HUES64 (cell line): ENCODE data around the gene HACD2.

Experiments used
- H3K27ac ChIP-seq: 2 replicates; pipeline ENCODE4 v1.7.0; 2013; ENCODE audit warnings: low read depth, low read length, inconsistent platforms
- H3K27me3 ChIP-seq: 2 replicates; pipeline ENCODE4 v1.6.1; 2013; ENCODE audit warnings: mild to moderate bottlenecking, low read length; ENCODE audit not compliant: insufficient read depth
- H3K36me3 ChIP-seq: 2 replicates; pipeline ENCODE4 v1.6.1; 2013; ENCODE audit warnings: mild to moderate bottlenecking, low read length; ENCODE audit not compliant: insufficient read depth
- H3K4me1 ChIP-seq: 2 replicates; pipeline ENCODE4 v1.6.1; 2013; ENCODE audit warnings: mild to moderate bottlenecking, low read length, moderate library complexity; ENCODE audit not compliant: insufficient read depth
- H3K4me3 ChIP-seq: 2 replicates; pipeline ENCODE4 v1.5.1; 2013; ENCODE audit warnings: mild to moderate bottlenecking, low read length, moderate library complexity
- H3K9ac ChIP-seq: 2 replicates; pipeline ENCODE4 v1.6.1; 2013; ENCODE audit warnings: mild to moderate bottlenecking, low read depth, low read length
- H3K9me3 ChIP-seq: 2 replicates; pipeline ENCODE4 v1.6.1; 2013; ENCODE audit warnings: low read depth, low read length; ENCODE audit not compliant: insufficient read depth
- WGBS: fragments of 150-250, 120-280 bp; methylation state at CpG from one replicate; pipeline ENCODE4 v1.1.7; 2013; ENCODE audit warnings: missing lambda C conversion rate; 5-methylcytosine and 5-hydroxymethylcytosine counted together

The HACD2 gene

GRCh38 chr3:123590685-123591450 lies 6.0 kb upstream of the HACD2 start:
- H3K27me3 ChIP-seq: no peaks in the 10 kb centered on the region
- WGBS: 80% methylated on average over 3 of the region's 3 CpGs
- H3K4me3 ChIP-seq: no peak overlapping the region
- no peak overlapping the region for H3K9ac ChIP-seq
- peaks cover 18% of the 10 kb centered on the region for H3K9me3 ChIP-seq
- peaks cover 10% of the 10 kb centered on the region; the same call in 1 of the 2 replicates for H3K36me3 ChIP-seq
- H3K4me1 ChIP-seq: peaks cover 9% of the 10 kb centered on the region; the same call in 1 of the 2 replicates
- no peak overlapping the region for H3K27ac ChIP-seq

- Histone ChIP-seq H3K4me1 (peaks cover 17% of the 10 kb centered on the region), H3K36me3 (peaks cover 10% of the 10 kb centered on the region; the same call in 1 of the 2 replicates), H3K9ac (no peak overlapping the region), H3K27me3 (no peaks in the 10 kb centered on the region), H3K9me3 (peaks cover 18% of the 10 kb centered on the region), H3K4me3 (0 out of 2 replicates have a peak overlapping the region, but pooled peaks have one; percentile 88), H3K27ac (no peak overlapping the region)
- WGBS: 93% methylated on average over 2 of the region's 2 CpGs
Measured at GRCh38 chr3:123587401-123587800, 2.5 kb upstream of the HACD2 start.

GRCh38 chr3:123586968-123587367 lies 2.1 kb upstream of the HACD2 start:
- peaks cover 10% of the 10 kb centered on the region; the same call in 1 of the 2 replicates for H3K36me3 ChIP-seq

GRCh38 chr3:123586131-123586530 lies 1.3 kb upstream of the HACD2 start:
- Histone ChIP-seq H3K9me3 (peaks cover 16% of the 10 kb centered on the region), H3K4me1 (peaks cover 17% of the 10 kb centered on the region), H3K27me3 (no peaks in the 10 kb centered on the region), H3K27ac (peak overlapping the region; percentile 95), H3K9ac (peak overlapping the region; percentile 98), H3K36me3 (peaks cover 19% of the 10 kb centered on the region), H3K4me3 (peak overlapping the region; percentile 88)
- 3% methylated on average over 9 of the region's 10 CpGs for WGBS

More at GRCh38 chr3:123586968-123587367, 2.1 kb upstream of the HACD2 start:
- Histone ChIP-seq H3K27ac (no peak overlapping the region; the same call in 1 of the 2 replicates), H3K27me3 (no peaks in the 10 kb centered on the region), H3K4me1 (peaks cover 17% of the 10 kb centered on the region), H3K9ac (no peak overlapping the region), H3K4me3 (peak overlapping the region; percentile 88), H3K9me3 (peaks cover 18% of the 10 kb centered on the region)
- WGBS: no CpG with 5 or more reads among the region's 2 CpGs

GRCh38 chr3:123584284-123584987 lies 417 bp downstream of the HACD2 start:
- Histone ChIP-seq H3K9me3 (no peaks in the 10 kb centered on the region), H3K27me3 (no peaks in the 10 kb centered on the region), H3K36me3 (peaks cover 25% of the 10 kb centered on the region), H3K4me3 (peak overlapping the region; percentile 88), H3K9ac (peak overlapping the region; percentile 79), H3K27ac (peak overlapping the region; percentile 80), H3K4me1 (peaks cover 17% of the 10 kb centered on the region)
- under 1% methylated on average over 65 of the region's 65 CpGs for WGBS

- H3K9ac ChIP-seq: no peak overlapping the region; the same call in 1 of the 2 replicates
- peaks cover 32% of the 10 kb centered on the region for H3K36me3 ChIP-seq
- 100% methylated on average over 2 of the region's 3 CpGs for WGBS
- no peaks in the 10 kb centered on the region for H3K9me3 ChIP-seq
- H3K4me1 ChIP-seq: peaks cover 17% of the 10 kb centered on the region
- H3K4me3 ChIP-seq: peak overlapping the region; percentile 88
- H3K27me3 ChIP-seq: no peaks in the 10 kb centered on the region
- H3K27ac ChIP-seq: no peak overlapping the region
Measured at GRCh38 chr3:123583561-123583960, 1.3 kb downstream of the HACD2 start.

GRCh38 chr3:123582315-123582714 lies 2.5 kb downstream of the HACD2 start:
- H3K36me3 ChIP-seq: peaks cover 39% of the 10 kb centered on the region
- no peaks in the 10 kb centered on the region for H3K27me3 ChIP-seq
- no peak overlapping the region for H3K4me3 ChIP-seq
- peaks cover 17% of the 10 kb centered on the region for H3K4me1 ChIP-seq
- no peak overlapping the region for H3K27ac ChIP-seq
- H3K9me3 ChIP-seq: no peaks in the 10 kb centered on the region
- 94% methylated on average over 3 of the region's 3 CpGs for WGBS
- no peak overlapping the region for H3K9ac ChIP-seq

GRCh38 chr3:123576122-123576521 lies 8.7 kb downstream of the HACD2 start:
- H3K9me3 ChIP-seq: no peaks in the 10 kb centered on the region
- H3K4me3 ChIP-seq: no peak overlapping the region
- no peak overlapping the region for H3K27ac ChIP-seq
- 96% methylated on average over 3 of the region's 3 CpGs for WGBS
- H3K27me3 ChIP-seq: no peaks in the 10 kb centered on the region
- H3K9ac ChIP-seq: no peak overlapping the region
- peaks cover 47% of the 10 kb centered on the region for H3K36me3 ChIP-seq
- peaks cover 8% of the 10 kb centered on the region for H3K4me1 ChIP-seq

- H3K4me3 ChIP-seq: no peak overlapping the region
Measured at GRCh38 chr3:123571973-123572365, 12.9 kb downstream of the HACD2 start.

GRCh38 chr3:123571264-123571972 lies 13.4 kb downstream of the HACD2 start:
- WGBS: 36% methylated on average over 3 of the region's 4 CpGs
- peaks cover 11% of the 10 kb centered on the region for H3K36me3 ChIP-seq

More at GRCh38 chr3:123571973-123572365, 12.9 kb downstream of the HACD2 start:
- H3K27ac ChIP-seq: no peak overlapping the region
- H3K9me3 ChIP-seq: no peaks in the 10 kb centered on the region
- H3K36me3 ChIP-seq: peaks cover 15% of the 10 kb centered on the region
- H3K27me3 ChIP-seq: no peaks in the 10 kb centered on the region
- no peak overlapping the region for H3K9ac ChIP-seq
- 93% methylated on average over 2 of the region's 2 CpGs for whole genome bisulfite sequencing
- peaks cover 20% of the 10 kb centered on the region for H3K4me1 ChIP-seq

GRCh38 chr3:123568875-123569274 lies 16.0 kb downstream of the HACD2 start:
- no peaks in the 10 kb centered on the region for H3K9me3 ChIP-seq
- no peak overlapping the region for H3K9ac ChIP-seq
- no peak overlapping the region for H3K4me3 ChIP-seq
- H3K4me1 ChIP-seq: peaks cover 20% of the 10 kb centered on the region
- no peaks in the 10 kb centered on the region for H3K27me3 ChIP-seq
- H3K36me3 ChIP-seq: no peaks in the 10 kb centered on the region
- H3K27ac ChIP-seq: no peak overlapping the region

More at GRCh38 chr3:123571264-123571972, 13.4 kb downstream of the HACD2 start:
- no peak overlapping the region for H3K27ac ChIP-seq
- H3K9me3 ChIP-seq: no peaks in the 10 kb centered on the region
- H3K4me1 ChIP-seq: peaks cover 20% of the 10 kb centered on the region
- no peaks in the 10 kb centered on the region for H3K27me3 ChIP-seq
- H3K9ac ChIP-seq: no peak overlapping the region
- H3K4me3 ChIP-seq: no peak overlapping the region
